Common myeloid progenitor, CD34-positive (primary cell): ENCODE results near the gene PRDM12.

Experiments used
- CTCF ChIA-PET: fragments of 350-600 bp; sonication (Branson Sonifier 250); formaldehyde crosslinking; loops from one replicate; lab custom pipeline; 2021; ENCODE audit warnings: antibody characterized with exemption; lab: Charles Lee
- POLR2A ChIA-PET: fragments of 350-600 bp; sonication (Branson Sonifier 250); formaldehyde crosslinking; loops from one replicate; lab custom pipeline; 2021; ENCODE audit warnings: antibody characterized with exemption; lab: Charles Lee
- DNase-seq, 3 donors: peaks; one replicate each; pipeline versions ENCODE4 v3.0.0 to v3.0.0-alpha.2; 2013
- H3K27ac ChIP-seq, 2 experiments: 1 replicate in 1 of 2; 2 replicates in 1 of 2; pipeline ENCODE4 v1.7.0; 2013; ENCODE audit warnings: inconsistent platforms in 2 of 2, low read length in 2 of 2, mild to moderate bottlenecking in 2 of 2, low read depth in 1 of 2, moderate library complexity in 1 of 2; ENCODE audit not compliant: severe bottlenecking in 2 of 2, insufficient read depth in 1 of 2, poor library complexity in 1 of 2
- H3K27me3 ChIP-seq, 5 experiments: replicated peaks in 2 of 5; 1 replicate in 3 of 5; 2 replicates in 2 of 5; pipeline versions ENCODE4 v1.6.1 to v1.7.0; 2013; ENCODE audit warnings: low read length in 4 of 5, mild to moderate bottlenecking in 2 of 5, moderate library complexity in 2 of 5, inconsistent platforms in 1 of 5; ENCODE audit not compliant: insufficient read depth in 5 of 5, control insufficient read depth in 4 of 5
- H3K36me3 ChIP-seq, 4 experiments: 1 replicate in 2 of 4; 2 replicates in 2 of 4; pipeline versions ENCODE4 v1.6.1 to v1.7.0; 2013; ENCODE audit warnings: low read length in 3 of 4, control low read depth in 1 of 4, mild to moderate bottlenecking in 1 of 4; ENCODE audit not compliant: control insufficient read depth in 4 of 4, insufficient read depth in 4 of 4
- H3K4me1 ChIP-seq, 4 experiments: 1 replicate in 3 of 4; 2 replicates in 1 of 4; pipeline versions ENCODE4 v1.6.1 to v1.7.1; 2013; ENCODE audit warnings: low read length in 3 of 4, mild to moderate bottlenecking in 3 of 4, control low read depth in 1 of 4, inconsistent platforms in 1 of 4, moderate library complexity in 1 of 4; ENCODE audit not compliant: control insufficient read depth in 4 of 4, insufficient read depth in 4 of 4; ENCODE audit errors: control extremely low read depth in 1 of 4
- H3K4me3 ChIP-seq, 7 experiments: 1 replicate in 4 of 7; 2 replicates in 3 of 7; pipeline versions ENCODE4 v1.5.1 to v1.7.0; 2013; ENCODE audit warnings: mild to moderate bottlenecking in 7 of 7, low read length in 6 of 7, moderate library complexity in 6 of 7, inconsistent platforms in 2 of 7, low read depth in 2 of 7, control low read depth in 1 of 7; ENCODE audit not compliant: insufficient read depth in 4 of 7, control insufficient read depth in 1 of 7; ENCODE audit errors: extremely low read depth in 1 of 7
- H3K9me3 ChIP-seq, 5 experiments: 1 replicate in 4 of 5; 2 replicates in 1 of 5; pipeline versions ENCODE4 v1.6.1 to v1.7.1; 2013; ENCODE audit warnings: low read length in 4 of 5, mild to moderate bottlenecking in 2 of 5, inconsistent platforms in 1 of 5, low read depth in 1 of 5, moderate library complexity in 1 of 5; ENCODE audit not compliant: control insufficient read depth in 4 of 5, insufficient read depth in 2 of 5; ENCODE audit errors: control extremely low read depth in 1 of 5
- WGBS: methylation state at CpG from one replicate; pipeline ENCODE4 v1.1.5; 2013; ENCODE audit not compliant: insufficient coverage; 5-methylcytosine and 5-hydroxymethylcytosine counted together

Gene PRDM12

DNA sequence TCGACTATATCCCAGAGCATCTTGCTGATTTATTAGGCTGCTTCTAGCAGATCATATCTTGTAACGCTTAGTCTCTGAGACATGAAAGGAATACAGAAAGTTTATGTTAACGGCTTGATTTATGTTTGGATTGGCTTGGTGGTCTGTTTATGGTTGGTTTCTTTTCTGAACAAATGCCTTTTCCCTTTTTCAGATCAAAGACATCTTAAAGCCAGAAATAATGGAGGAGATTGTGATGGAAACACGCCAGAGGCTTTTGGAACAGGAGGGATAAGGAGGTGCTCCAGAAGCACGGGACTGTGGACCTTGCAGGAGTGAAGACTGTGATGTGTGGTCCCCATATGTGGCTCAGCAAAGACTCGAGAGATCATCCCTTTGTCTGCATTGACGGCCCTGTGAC lies 39.1 kb downstream of the PRDM12 start:
- WGBS, result 100% methylated on average over 6 of the region's 7 CpGs
- no peak for DNase-seq
- H3K9me3 ChIP-seq, result no peaks in the 10 kb centered on the region
- peaks cover 0 to 4% (median 0%) of the 10 kb centered on the region in 4 experiments for H3K4me1 ChIP-seq
- peaks cover 22 to 64% (median 49%) of the 10 kb centered on the region in 4 experiments for H3K36me3 ChIP-seq
- POLR2A ChIA-PET, result interaction anchor here (0.6 kb wide), 1 partner anchor 381 kb away, joined by 3 read pairs; no protein-coding TSS in a partner anchor
- CTCF ChIA-PET, result interaction anchor here (1.5 to 14.5 kb wide), 3 partner anchors 19 to 162 kb away, joined by 3 to 249 read pairs (median 15); no protein-coding TSS in a partner anchor
- no peaks in the 10 kb centered on the region for H3K27me3 ChIP-seq
- no peak overlapping the region for H3K27ac ChIP-seq
- no peak overlapping the region for H3K4me3 ChIP-seq

DNA sequence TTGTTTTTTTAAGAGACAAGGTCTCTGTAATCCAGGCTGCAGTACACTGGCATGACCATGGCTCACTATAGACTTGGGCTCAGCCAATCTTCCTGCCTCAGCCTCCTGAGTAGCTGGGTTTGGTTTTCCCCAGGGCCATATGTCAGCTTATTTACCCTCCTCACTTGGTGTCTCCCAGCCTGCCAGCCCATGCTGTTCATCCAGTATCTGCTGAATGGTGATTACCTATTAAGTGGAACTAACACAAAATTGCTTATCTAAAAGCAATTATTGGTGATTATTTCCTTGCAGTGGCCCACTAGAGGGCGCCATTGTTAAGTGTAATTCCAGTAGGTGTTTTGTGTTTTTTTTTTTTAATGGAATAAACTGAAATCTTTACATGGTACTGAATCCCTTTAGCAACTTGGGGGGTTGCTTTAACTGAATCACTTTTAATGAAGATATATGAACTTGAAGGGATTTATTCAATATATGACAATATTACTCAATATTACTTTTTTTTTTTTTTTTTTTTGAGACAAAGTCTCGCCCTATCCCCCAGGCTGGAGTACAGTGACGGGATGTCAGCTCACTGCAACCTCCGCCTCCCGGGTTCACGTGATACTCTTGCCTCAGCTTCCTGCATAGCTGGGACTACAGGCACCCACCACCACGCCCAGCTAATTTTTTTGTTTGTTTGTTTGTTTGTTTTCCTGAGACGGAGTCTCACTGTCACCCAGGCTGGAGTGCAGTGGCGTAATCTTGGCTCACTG lies 43.0 kb downstream of the PRDM12 start:
- H3K36me3 ChIP-seq, result peaks cover 5 to 32% (median 21%) of the 10 kb centered on the region in 4 experiments
- no peaks in the 10 kb centered on the region for H3K9me3 ChIP-seq
- ChIA-PET CTCF (interaction anchor here (0.7 to 14.5 kb wide), 20 partner anchors 8 to 290 kb away, joined by 3 to 249 read pairs (median 4); partner anchors contain the start of gene EXOSC2), POLR2A (no interaction called here)
- H3K27me3 ChIP-seq, result no peaks in the 10 kb centered on the region
- peak; percentile 79 to 87 (median 83) for DNase-seq
- H3K4me1 ChIP-seq, result peaks cover 0 to 3% (median 0%) of the 10 kb centered on the region in 4 experiments
- WGBS, result 81% methylated on average over 6 of the region's 9 CpGs
- no peak overlapping the region for H3K27ac ChIP-seq
- H3K4me3 ChIP-seq, result no peak overlapping the region

DNA sequence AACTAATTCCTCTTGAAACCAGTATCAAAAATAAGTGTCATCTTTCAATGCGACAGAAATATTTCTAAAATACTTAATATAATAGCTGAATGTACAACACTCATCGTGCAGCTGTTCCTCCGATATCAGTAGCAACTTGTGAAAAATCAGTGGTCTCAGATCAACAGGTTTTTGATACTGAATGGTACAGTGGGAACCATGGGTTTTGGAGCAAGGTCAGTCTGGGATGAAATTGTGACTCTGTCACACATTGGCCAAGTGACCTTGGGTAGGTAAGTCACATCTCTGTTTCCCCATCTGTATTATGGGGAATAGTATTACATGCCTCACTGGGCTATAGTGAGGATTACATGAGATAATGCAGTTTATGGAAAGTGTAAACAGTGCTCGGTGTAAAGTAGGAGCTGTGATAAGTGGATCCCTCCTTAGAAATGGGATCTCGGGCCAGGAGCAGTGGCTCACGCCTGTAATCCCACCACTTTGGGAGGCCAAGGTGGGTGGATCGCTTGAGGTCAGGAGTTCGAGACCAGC lies 46.5 kb downstream of the PRDM12 start:
- Histone ChIP-seq H3K27ac (no peak overlapping the region), H3K4me3 (no peak overlapping the region), H3K9me3 (no peaks in the 10 kb centered on the region), H3K4me1 (peaks cover 15 to 26% (median 20%) of the 10 kb centered on the region in 4 experiments), H3K36me3 (peaks cover 0 to 6% (median 3%) of the 10 kb centered on the region in 4 experiments), H3K27me3 (no peaks in the 10 kb centered on the region)
- POLR2A ChIA-PET, result no interaction called here
- DNase-seq, result no peak
- CTCF ChIA-PET, result interaction anchor here (1.3 to 14.5 kb wide), 3 partner anchors 11 to 155 kb away, joined by 3 to 249 read pairs (median 30); no protein-coding TSS in a partner anchor
- 97% methylated on average over 5 of the region's 8 CpGs for WGBS

DNA sequence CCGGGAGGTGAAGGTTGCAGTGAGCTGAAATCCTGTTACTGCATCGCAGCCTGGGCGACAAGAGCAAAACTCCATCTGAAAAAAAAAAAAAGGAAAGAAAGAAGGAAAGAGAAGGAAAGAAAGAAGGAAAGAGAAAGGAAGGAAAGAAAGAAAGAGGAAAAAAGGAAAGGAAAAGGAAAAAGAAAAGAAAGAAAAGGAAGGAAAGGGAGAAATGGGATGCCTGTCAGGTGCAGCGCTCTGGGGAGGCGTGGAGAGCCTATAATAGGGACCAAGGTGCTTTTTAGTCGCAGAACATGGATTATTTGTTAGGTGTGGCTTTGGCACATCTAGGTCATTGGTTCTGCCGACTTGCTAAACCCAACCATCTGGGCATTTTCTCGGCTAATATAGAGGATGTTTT lies 47.1 kb downstream of the PRDM12 start:
- H3K9me3 ChIP-seq, result no peaks in the 10 kb centered on the region
- H3K36me3 ChIP-seq, result peaks cover 0 to under 1% (median under 1%) of the 10 kb centered on the region in 4 experiments
- no peak overlapping the region for H3K27ac ChIP-seq
- CTCF ChIA-PET, result interaction anchor here (6.2 to 14.5 kb wide), 2 partner anchors 12 to 154 kb away, joined by 30 to 249 read pairs; no protein-coding TSS in a partner anchor
- POLR2A ChIA-PET, result no interaction called here
- 91% methylated on average over 7 of the region's 8 CpGs for WGBS
- no peak for DNase-seq
- peaks cover 15 to 26% (median 20%) of the 10 kb centered on the region in 4 experiments for H3K4me1 ChIP-seq
- H3K27me3 ChIP-seq, result no peaks in the 10 kb centered on the region
- no peak overlapping the region for H3K4me3 ChIP-seq

DNA sequence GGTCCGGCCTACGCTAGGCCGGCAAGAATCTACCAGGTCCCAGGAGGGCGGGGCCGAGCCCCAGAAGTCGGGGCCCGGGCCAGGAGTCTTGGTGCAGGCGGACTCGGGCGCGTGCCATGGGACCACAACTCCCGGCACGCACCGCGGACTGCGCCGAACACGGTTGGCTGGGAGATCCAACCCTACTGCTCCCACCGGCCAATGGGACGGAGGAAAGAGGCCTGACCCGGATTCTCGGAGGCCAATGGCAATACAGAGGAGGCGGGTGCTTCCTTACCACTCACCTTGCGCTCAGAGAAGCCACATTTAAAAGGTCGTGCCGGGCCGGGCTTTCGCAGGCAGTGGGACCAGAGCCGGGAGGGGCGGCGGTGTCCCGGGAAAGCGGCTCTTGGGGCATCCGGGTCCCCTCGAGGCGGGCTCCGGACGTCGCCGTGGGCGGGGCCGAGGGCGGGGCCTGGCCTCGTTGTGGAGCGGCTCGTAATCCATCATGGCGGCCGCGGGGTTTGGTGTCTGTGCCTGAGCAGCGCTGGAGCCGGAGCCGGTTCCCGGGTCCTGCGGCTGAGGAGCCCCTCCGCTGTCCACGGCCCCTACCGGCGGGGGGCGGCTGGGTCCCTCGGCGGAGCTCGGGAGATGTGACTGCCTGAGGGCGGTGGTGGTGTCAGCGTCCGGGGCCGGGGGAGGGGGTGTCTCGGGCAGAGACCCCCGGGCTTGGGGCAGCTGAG lies 48.3 kb downstream of the PRDM12 start:
- CTCF ChIA-PET, result interaction anchor here (0.7 to 2.3 kb wide), 10 partner anchors 11 to 334 kb away, joined by 3 to 7 read pairs (median 3); no protein-coding TSS in a partner anchor
- DNase-seq, result peak; percentile 97 to 98 (median 97)
- POLR2A ChIA-PET, result interaction anchor here (0.6 kb wide), 1 partner anchor 31 kb away, joined by 3 read pairs; no protein-coding TSS in a partner anchor
- WGBS, result 0% methylated on average over 52 of the region's 68 CpGs
- H3K27ac ChIP-seq, result peak overlapping the region; percentile 96 to 97
- peaks cover 15 to 26% (median 20%) of the 10 kb centered on the region in 4 experiments for H3K4me1 ChIP-seq
- peak overlapping the region; percentile 81 to 93 (median 89) for H3K4me3 ChIP-seq
- no peaks in the 10 kb centered on the region for H3K9me3 ChIP-seq
- H3K36me3 ChIP-seq, result no peaks in the 10 kb centered on the region
- no peaks in the 10 kb centered on the region for H3K27me3 ChIP-seq

DNA sequence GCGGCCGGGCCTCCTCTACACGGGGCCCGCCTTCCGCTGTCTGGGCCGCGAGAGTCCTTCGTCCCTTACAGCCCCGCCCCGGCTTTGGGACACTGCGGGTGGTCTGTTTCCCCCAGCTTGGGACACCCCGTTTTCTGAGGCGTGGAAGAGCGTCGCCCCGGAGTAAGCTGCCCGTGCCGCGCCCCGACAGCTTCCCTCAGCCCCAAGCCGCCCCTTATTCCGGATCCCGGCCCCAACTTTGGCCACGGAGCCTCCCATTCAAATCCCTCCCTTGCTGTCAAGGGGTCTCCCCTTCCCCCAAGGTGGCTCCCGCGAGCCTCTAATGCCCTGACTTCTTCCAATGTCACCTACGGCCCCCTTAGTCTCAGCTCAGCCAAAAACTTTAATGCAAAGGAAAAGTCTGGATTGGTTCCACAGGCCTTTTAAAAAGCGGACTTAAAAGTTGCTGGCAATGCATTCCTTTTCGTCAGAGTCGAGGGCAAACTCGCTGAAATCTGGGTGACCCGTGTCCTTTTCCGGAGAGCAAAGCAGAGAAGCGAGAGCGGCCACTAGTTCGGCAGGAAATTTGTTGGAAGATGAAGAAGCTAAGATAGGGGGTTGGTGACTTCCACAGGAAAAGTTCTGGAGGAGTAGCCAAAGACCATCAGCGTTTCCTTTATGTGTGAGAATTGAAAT lies 49.0 kb downstream of the PRDM12 start:
- 0% methylated on average over 31 of the region's 37 CpGs for WGBS
- Histone ChIP-seq H3K9me3 (no peaks in the 10 kb centered on the region), H3K27ac (peak overlapping the region; percentile 96 to 97), H3K4me1 (peaks cover 15 to 26% (median 20%) of the 10 kb centered on the region in 4 experiments), H3K27me3 (no peaks in the 10 kb centered on the region), H3K36me3 (no peaks in the 10 kb centered on the region), H3K4me3 (peak overlapping the region; percentile 81 to 93 (median 89))
- ChIA-PET POLR2A (interaction anchor here (0.6 kb wide), 1 partner anchor 30 kb away, joined by 3 read pairs; no protein-coding TSS in a partner anchor), CTCF (interaction anchor here (0.7 to 2.3 kb wide), 11 partner anchors 12 to 333 kb away, joined by 3 to 7 read pairs (median 3); no protein-coding TSS in a partner anchor)
- peak in 1 of 3 donors; percentile 21 for DNase-seq
